Measurements from ENCODE around the gene SMIM5.

SMIM5 gene

GRCh38 chr17:75639771-75640555, 6.7 kb downstream of the SMIM5 start:
- no peak for TF ChIP-seq CTCF (conservative IDR thresholded peaks at IDR 0.05; ENCODE audit: low read depth, low read length)
- no peak for DNase-seq (ENCODE audit: low read depth)
- no peak overlapping the region for H3K4me3 ChIP-seq (ENCODE audit: low read depth, low read length)

- DNase-seq (ENCODE audit: low read depth), result no peak
- no peak overlapping the region for H3K4me3 ChIP-seq (ENCODE audit: low read depth, low read length)
Observed at GRCh38 chr17:75640556-75641119, 7.4 kb downstream of the SMIM5 start.

GRCh38 chr17:75641343-75641742, 8.1 kb downstream of the SMIM5 start:
- H3K4me3 ChIP-seq (ENCODE audit: low read depth, low read length), result no peak overlapping the region
- no peak for TF ChIP-seq CTCF (conservative IDR thresholded peaks at IDR 0.05; ENCODE audit: low read depth, low read length)
- no peak for DNase-seq (ENCODE audit: low read depth)

More at GRCh38 chr17:75640556-75641119, 7.4 kb downstream of the SMIM5 start:
- no peak for TF ChIP-seq CTCF (conservative IDR thresholded peaks at IDR 0.05; ENCODE audit: low read depth, low read length)

- no peak for DNase-seq (ENCODE audit: low read depth)
- H3K4me3 ChIP-seq (ENCODE audit: low read depth, low read length), result no peak overlapping the region
- TF ChIP-seq CTCF (conservative IDR thresholded peaks at IDR 0.05; ENCODE audit: low read depth, low read length), result no peak
Observed at GRCh38 chr17:75642182-75642783, 9.0 kb downstream of the SMIM5 start.

GRCh38 chr17:75642784-75643642, 9.8 kb downstream of the SMIM5 start:
- TF ChIP-seq CTCF (conservative IDR thresholded peaks at IDR 0.05; ENCODE audit: low read depth, low read length), result no peak
- DNase-seq (ENCODE audit: low read depth), result no peak
- H3K4me3 ChIP-seq (ENCODE audit: low read depth, low read length), result no peak overlapping the region

GRCh38 chr17:75643643-75644017, 10.4 kb downstream of the SMIM5 start:
- H3K4me3 ChIP-seq (ENCODE audit: low read depth, low read length), result no peak overlapping the region
- TF ChIP-seq CTCF (conservative IDR thresholded peaks at IDR 0.05; ENCODE audit: low read depth, low read length), result no peak
- no peak for DNase-seq (ENCODE audit: low read depth)
